ENCODE measurements around the gene CDH23.
A peak's percentile ranks its signal among the peaks of the same experiment; 100 is the strongest.

The CDH23 gene

DNA sequence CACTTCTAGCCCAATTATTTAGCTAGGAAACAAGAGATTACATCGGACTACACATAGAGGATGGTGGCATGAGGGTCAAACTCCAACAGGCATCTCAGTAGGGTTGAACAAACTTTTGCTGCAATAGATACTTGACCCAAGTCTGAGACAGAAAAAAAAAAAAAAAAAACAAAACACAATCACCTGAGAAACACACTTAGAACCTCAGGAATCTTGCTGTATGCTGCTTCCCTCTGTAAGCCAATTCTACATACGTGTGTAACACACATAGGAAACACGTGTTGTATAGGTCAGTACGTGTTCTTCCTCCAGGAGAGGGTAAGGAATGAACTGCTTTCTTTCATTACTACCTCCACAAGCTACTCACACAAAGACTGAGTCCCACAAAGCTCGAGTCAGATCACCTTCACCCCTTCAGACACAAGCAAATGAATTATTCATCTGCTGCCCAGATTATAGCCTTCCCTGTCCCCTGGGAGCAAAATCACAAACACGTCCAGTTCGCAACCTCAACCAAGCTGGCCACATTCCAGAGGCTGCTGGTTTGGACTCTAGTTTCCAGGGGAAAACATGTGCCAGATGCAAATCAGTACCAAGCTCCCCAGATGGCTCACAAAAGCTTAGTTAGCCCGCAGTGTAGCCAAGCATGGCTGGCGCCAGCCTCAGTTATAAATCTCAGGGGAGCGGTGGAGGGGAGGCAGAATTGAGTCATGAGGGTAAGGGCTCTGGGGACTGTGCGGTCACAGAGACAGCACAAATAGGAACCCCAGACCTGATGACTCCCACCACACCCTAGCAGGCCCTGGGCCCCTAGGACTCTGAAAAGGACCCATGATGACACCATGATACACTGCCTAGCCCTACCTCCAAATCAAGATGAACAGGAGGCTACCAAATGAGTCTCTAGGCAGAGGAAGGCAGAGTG lies 439.2 kb downstream of the CDH23 start:
- intact Hi-C loops (cut with DNase I; ENCODE audit: low total_unique reads), result loop anchor here (10.0 kb wide), 1 partner anchor 59 kb away; no protein-coding TSS in a partner anchor
- DNase-seq, result peak; percentile 87 to 96
- no peak for TF ChIP-seq CTCF (IDR thresholded peaks at IDR 0.05)
- Histone ChIP-seq H3K27ac (peak overlapping the region; percentile 85), H3K9me3 (no peaks in the 10 kb centered on the region), H3K27me3 (no peaks in the 10 kb centered on the region), H3K36me3 (peaks cover 15 to 41% (median 17%) of the 10 kb centered on the region in 3 donors), H3K4me1 (peaks cover 0 to 72% (median 54%) of the 10 kb centered on the region in 4 donors), H3K4me3 (no peak overlapping the region)

DNA sequence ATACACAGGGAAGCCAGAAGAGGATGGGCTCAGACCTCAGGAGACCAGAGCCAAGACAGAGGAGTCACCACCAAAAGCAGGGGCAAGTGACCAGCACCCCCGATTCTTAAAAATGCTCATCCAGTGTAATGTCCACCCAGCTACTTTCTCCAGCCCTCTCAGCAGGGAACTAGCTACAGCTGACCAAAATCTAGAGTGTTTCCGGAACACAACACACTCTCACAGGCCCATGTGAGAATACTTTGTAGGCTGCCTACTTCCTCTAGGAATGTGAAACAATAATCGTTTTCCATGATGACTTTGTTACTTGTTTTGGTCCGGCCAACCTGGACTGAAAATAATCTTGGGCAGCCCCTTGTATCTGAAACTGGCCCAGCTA lies 439.9 kb downstream of the CDH23 start:
- Histone ChIP-seq H3K4me1 (peaks cover 0 to 78% (median 58%) of the 10 kb centered on the region in 4 donors), H3K9me3 (no peaks in the 10 kb centered on the region), H3K27me3 (no peaks in the 10 kb centered on the region), H3K36me3 (peaks cover 8 to 34% (median 10%) of the 10 kb centered on the region in 3 donors), H3K27ac (peak overlapping the region; percentile 85), H3K4me3 (no peak overlapping the region)
- intact Hi-C loops (cut with DNase I; ENCODE audit: low total_unique reads), result loop anchor here (10.0 kb wide), 1 partner anchor 58 kb away; no protein-coding TSS in a partner anchor
- DNase-seq, result peak in 1 of 2 donors; percentile 62
- no peak for TF ChIP-seq CTCF (IDR thresholded peaks at IDR 0.05)

- intact Hi-C loops (cut with DNase I; ENCODE audit: low total_unique reads), result loop anchor here (10.0 kb wide), 1 partner anchor 58 kb away; no protein-coding TSS in a partner anchor
- no peak for TF ChIP-seq CTCF (IDR thresholded peaks at IDR 0.05)
- peak overlapping the region; percentile 85 for H3K27ac ChIP-seq
Measured at GRCh38 chr10:71837098-71837827, 440.5 kb downstream of the CDH23 start.

DNA sequence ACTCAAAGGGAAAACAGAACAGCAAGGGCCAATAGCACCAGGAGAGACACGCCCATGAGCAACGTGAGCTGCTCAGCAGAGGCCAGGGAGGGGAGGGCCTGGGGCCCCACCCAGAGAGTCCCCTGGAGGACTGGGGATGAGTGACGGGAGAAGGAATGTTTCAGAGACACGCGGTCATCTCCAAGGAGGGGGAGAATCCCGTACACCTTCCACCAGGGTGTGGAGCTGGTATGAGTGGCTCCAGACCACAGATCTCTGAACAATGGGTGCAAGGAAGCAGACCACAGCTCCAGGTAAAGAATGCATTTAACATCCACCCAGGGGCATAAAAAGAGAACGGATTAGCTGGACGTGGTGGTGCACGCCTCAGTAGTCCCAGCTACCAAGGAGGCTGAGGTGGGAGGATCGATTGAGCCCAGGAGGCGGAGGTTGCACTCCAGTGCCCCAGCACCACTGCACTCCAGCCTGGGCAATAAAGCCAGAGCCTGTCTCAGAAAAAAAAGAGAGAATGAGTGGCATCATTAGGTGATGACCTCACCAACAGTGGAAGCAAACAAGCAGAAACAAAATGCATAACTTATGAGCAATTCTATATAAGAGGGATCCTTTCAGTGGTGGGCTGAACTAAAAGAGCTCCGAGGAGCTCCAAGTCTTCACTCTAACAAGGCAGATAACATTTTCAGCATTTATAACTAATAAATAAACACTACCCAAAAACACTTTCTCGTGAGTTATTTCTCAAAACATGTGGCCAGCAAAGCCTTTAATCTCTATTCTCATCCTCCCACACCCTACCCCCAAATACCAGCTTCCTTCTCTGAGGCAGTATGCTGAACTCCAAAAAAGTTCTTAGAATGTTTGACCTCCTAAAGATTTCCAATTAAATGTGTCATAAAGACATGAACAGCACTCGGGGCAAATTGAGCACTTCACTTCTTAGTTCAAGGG lies 441.8 kb downstream of the CDH23 start:
- intact Hi-C loops (cut with DNase I; ENCODE audit: low total_unique reads), result loop anchor here (10.0 kb wide), 1 partner anchor 56 kb away; no protein-coding TSS in a partner anchor
- Histone ChIP-seq H3K9me3 (no peaks in the 10 kb centered on the region), H3K4me1 (peaks cover 0 to 90% (median 60%) of the 10 kb centered on the region in 4 donors)

More at GRCh38 chr10:71837098-71837827, 440.5 kb downstream of the CDH23 start:
- Histone ChIP-seq H3K27me3 (no peaks in the 10 kb centered on the region), H3K4me1 (peaks cover 0 to 83% (median 58%) of the 10 kb centered on the region in 4 donors), H3K36me3 (peaks cover 2 to 27% (median 3%) of the 10 kb centered on the region in 3 donors), H3K9me3 (no peaks in the 10 kb centered on the region), H3K4me3 (no peak overlapping the region)
- peak in 1 of 2 donors; percentile 33 for DNase-seq

More for the DNA sequence above, 441.8 kb downstream of the CDH23 start:
- Histone ChIP-seq H3K27me3 (no peaks in the 10 kb centered on the region), H3K27ac (peak overlapping the region; percentile 85), H3K4me3 (no peak overlapping the region), H3K36me3 (peaks cover 0 to 15% (median 0%) of the 10 kb centered on the region in 3 donors)
- no peak for TF ChIP-seq CTCF (IDR thresholded peaks at IDR 0.05)
- DNase-seq, result no peak
